DOHH2 (cell line): ENCODE data around the gene TULP4.

Source experiments
- CTCF ChIP-seq: fragments of 200-600 bp; sonication (generic); IDR thresholded peaks from one replicate; pipeline ENCODE4 v1.5.1; 2014; ENCODE audit warnings: antibody characterized with exemption, mild to moderate bottlenecking, low read depth, low read length; ENCODE audit not compliant: poor library complexity, severe bottlenecking
- EZH2phosphoT487 ChIP-seq: fragments of 200-600 bp; sonication (generic); IDR thresholded peaks from 2 replicates; pipeline ENCODE4 v1.6.1; 2017; ENCODE audit warnings: borderline replicate concordance, mild to moderate bottlenecking, antibody characterized with exemption, low read length, moderate library complexity, mixed read lengths

GRCh38 chr6:158457131-158457530, 144.9 kb downstream of the TULP4 start:
- no peak for TF ChIP-seq CTCF
- TF ChIP-seq EZH2phosphoT487, result no peak
